Renal cortex interstitium (tissue), 11 donors: Measurements from ENCODE around the gene GPRIN1. TPM values are rescaled to one million over a fixed set of nuclear protein-coding genes. Genes with fewer than 3 reads are reported as not detected.
"Not testable (repeated sequence)": the region's sequence is repeated elsewhere in the genome, so short reads cannot be mapped to it uniquely, and the experiment has no call there.

Experiments used
- DNase-seq, 11 donors: peaks; one replicate each; pipeline ENCODE4 v3.0.0-alpha.2; 2013; ENCODE audit warnings: low read depth in 9 of 11, low spot score in 4 of 11; ENCODE audit errors: extremely low read depth in 1 of 11
- polyA plus RNA-seq, 3 donors: library from polyadenylated mRNA; unstranded; fragments of 120-200 nt; gene quantifications; one replicate each; pipeline ENCODE4 v1.2.1, GENCODE V29; 2013; ENCODE audit not compliant: insufficient read length in 3 of 3

Gene GPRIN1
- polyA plus RNA-seq, 3 donors, result 1.4 to 2.3 (median 2.2) TPM

DNA sequence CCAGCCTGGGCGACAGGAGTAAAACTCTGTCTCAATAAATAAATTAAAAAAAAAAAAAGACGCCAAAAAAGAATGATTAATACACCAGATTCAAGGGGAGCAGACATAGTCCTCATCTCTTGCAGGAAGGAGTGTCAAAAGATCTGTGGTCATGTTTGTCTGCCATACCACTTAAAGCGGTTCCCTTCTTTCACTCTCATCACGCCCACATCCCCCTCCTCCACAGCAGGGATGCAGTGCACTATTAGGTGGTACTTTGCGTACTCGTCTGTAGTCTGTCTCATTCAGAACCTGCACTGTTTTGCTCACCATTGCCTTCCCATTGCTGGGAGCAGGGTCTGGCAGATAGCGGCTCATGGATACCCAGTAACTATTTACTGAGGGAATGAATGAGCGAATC lies 49.6 kb downstream of the GPRIN1 start:
- no peak for DNase-seq

DNA sequence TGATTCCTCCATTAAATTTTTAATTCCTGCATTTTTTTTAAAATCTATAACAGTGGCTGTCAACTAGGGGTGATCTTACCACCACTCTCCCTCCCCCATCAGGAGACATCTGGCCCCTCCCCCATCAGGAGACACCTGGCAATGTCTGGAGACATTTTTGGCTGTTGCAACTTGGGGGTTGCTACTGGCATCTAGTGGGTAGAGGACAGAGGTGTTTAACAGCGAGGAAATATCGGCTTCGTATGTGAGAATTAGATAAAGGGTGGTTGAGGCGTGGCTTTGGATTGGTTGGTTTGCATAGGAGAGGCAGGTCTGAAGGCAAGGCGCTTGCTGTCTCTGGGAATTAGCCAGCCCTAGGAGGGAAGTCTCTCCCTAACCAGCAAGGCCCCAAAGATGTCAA lies 50.3 kb downstream of the GPRIN1 start:
- DNase-seq, result no peak

DNA sequence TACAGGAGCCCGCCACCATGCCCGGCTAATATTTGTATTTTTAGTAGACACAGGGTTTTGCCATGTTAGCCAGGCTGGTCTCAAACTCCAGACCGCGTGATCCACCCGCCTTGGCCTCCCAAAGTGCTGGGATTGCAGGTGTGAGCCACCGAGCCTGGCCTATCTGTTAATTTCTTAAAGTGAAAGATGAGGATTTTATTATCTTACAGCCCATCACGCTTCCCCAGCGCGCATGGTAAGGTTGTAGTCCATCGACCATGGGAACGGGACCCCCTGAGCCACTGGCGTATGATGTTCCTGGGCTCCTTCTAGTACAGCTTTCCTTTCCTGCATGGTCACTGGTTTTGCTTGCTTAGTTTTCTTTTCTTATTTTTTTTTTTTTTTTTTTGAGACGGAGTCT lies 52.1 kb downstream of the GPRIN1 start:
- no peak for DNase-seq

DNA sequence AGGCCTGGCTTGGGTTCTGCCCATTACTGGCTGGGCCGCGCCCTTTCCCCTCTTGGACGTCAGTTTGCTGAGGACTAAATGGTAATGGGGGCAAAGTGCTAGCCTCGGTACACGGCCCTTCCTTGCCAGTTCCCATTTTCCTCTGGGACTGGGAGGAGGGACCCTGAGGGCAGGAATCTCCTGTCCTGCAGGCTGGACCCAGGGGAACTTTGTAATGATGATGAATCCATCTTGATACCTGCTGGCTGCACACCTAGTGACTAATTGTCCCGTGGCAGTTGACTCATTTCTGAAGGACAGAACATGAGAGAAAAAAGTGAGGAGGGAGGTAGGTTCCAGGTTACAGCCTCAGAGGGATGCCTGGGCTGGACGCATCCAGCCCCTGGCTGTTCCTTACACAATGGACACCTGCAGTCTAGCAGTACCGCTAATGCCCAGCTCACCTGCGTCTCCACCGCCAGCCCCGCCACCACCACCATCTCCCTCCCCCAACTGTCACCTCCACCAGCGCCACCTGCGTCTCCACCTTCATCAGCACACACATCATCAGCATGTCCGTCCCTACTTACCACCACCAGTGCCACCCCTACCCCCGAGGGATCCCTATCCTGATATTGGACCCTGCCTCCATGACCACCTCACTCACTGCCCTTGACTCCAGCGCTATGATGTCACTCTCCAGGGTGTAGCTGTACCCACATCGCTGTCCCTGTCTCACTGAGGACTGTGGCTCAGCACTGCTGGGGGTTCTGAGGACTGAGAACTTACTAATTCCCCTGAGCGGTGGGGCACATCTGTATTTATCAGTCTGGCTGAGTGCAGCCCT lies 56.5 kb downstream of the GPRIN1 start:
- DNase-seq, result no peak

DNA sequence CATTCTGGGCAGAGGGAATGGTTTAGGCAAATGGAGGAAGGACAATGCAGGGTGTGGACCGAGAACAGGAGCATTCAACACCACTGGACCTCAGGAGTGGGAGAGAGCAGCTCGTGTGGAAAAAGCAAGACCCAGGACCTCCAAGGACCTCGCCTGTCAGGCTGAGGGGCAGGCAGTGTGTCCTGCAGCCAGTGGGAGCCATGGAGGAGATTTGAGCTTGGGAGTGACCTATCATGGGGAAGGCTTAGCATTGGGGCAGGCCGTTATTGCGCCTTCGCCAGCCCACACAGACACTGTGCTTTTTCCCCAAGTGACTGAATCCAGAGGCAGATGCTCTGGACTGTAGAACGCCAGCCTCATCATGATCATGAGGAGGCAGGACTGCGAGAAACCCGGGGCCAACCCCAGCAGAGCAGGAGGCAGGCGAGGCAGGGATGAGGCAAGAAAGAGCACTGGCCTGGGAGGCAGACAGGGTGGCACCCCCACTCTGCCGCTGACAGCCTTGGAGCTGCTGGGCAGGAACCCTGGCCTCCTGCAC lies 57.6 kb downstream of the GPRIN1 start:
- DNase-seq, result no peak

DNA sequence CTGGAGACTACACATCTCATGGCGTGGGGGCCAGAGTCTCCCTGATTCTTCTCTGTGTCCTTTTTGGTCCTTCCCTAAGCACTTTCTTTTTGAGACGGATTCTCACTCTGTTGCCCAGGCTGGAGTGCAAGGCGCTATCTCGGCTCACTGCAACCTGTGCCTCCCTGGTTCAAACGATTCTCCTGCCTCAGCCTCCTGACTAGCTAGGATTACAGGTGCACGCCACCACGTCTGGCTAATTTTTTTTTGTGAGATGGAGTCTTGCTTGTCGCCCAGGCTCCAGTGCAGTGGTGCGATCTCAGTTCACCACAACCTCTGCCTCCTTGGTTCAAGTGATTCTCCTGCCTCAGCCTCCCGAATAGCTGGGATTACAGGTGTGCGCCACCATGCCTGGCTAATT lies 59.0 kb downstream of the GPRIN1 start:
- not testable (repeated sequence) for DNase-seq

DNA sequence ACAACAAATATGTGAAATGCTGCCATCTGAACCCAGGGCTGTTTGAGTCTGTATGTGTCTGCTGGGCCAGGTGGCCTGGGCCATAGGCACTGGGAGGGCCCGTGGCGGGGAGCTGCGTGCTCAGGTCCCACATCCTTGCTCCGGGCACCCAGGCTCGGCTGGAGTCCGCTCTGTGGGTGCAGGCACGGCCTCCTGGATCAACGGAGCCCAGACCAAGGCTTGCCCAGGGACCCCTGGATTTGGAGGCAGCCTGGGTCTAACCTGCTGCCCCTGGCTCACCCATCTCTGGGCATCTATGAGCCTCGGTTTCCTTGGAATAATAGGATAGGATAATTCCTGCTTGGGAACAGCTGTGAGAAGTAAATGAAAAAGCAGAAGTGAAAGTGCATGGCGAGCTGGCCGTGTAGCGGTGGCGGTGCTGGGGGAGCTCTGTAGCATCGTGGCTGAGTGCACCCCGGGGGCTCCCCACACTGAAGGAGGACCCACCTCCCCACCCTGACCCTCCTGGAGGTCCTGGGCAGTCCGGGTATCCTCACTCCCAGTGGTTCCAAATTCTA lies 59.6 kb downstream of the GPRIN1 start:
- no peak for DNase-seq

DNA sequence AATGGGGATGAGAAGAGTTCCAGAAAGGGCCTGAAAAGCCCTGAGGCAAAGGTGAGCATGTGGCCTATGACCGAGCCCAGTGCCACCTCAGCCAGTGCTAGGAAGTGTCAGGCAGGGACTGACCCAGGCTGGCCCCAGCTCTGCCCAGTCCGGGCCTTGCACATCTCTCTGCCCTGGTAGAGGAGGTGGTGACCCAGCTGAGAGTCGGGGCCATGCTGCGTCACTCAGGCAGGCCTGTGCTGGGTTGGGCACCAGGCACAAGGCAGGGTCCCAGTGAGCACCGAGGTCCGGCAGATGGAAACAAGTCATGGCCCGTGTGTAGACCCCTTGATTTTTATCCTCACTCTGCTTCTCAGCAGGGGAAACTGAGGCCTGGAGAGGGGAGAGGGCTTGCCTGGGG lies 60.1 kb downstream of the GPRIN1 start:
- DNase-seq, result no peak

DNA sequence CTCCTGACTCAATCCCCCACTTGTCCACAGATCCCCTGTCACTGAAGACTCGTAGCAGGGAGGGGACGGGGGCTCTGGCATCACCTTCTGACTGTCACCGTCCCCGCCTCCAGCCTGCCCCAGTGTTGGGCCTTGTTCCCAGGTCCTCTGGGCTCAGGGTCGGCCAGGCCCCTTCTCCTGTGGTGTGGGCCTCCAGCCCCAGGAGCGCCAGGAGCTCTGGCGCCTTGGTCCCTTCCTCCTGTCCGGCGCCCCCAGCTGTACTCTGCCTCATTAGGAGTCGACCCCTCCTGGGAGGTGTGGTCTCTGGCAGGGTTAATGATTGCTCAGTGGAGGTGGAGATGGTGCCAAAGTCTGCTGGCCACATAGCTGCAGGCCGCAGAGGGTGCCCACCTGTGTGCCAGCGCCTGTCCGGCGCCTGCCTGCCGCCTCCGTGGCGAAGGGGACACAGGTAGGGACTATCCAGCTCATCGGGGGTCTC lies 61.0 kb downstream of the GPRIN1 start, which contains the start of gene CDHR2:
Gene CDHR2 (plus strand): TSS at position 376 of the 478 bp plus-strand sequence. CDS start 16,011 bp downstream, outside the sequence.
- DNase-seq, result no peak

DNA sequence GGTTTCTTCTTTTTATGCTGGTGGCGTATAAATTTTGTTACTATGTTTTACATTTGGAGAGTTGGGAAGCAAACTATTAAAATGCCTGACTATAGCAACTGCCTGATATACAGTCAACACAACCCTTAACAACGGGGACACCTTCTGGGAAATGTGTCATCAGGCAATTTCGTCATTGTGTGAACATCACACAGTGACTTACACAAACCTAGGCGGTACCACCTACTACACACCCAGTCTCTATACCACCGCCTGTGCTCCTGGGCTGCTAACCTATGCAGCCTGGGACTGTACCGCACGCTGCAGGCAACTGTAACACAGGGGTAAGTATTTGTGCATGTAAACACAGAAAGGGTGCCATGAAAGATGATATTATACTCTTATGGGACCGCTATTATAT lies 62.2 kb downstream of the GPRIN1 start:
- no peak for DNase-seq

Other genes with a start within 250 kb of the GPRIN1 start
- gene KIAA1191, start 248.4 kb downstream of the GPRIN1 start, polyA plus RNA-seq, result 100 to 1,000 TPM; 148 to 154 (median 152) TPM
- gene ARL10, start 244.7 kb downstream of the GPRIN1 start, polyA plus RNA-seq, result 10 to 100 TPM; 11.8 to 15.9 (median 12.2) TPM
- gene NOP16, start 221.6 kb downstream of the GPRIN1 start, polyA plus RNA-seq, result 10 to 100 TPM; 28.1 to 32.4 (median 28.5) TPM
- gene HIGD2A, start 221.4 kb downstream of the GPRIN1 start, polyA plus RNA-seq, result 100 to 1,000 TPM in 2 of 3 donors, 10 to 100 TPM in 1; 98.0 to 120 (median 112) TPM
- 10 to 100 TPM; 46.6 to 57.0 (median 54.7) TPM for gene CLTB, start 193.6 kb downstream of the GPRIN1 start, polyA plus RNA-seq
- gene FAF2, start 161.8 kb downstream of the GPRIN1 start, polyA plus RNA-seq, result 10 to 100 TPM; 47.2 to 50.4 (median 47.5) TPM
- gene RNF44, start 72.8 kb downstream of the GPRIN1 start, polyA plus RNA-seq, result 10 to 100 TPM; 42.6 to 81.9 (median 56.1) TPM
- gene CDHR2, start 60.8 kb downstream of the GPRIN1 start, polyA plus RNA-seq, result 10 to 100 TPM; 21.5 to 25.8 (median 24.4) TPM
- gene SNCB, start 20.4 kb upstream of the GPRIN1 start, polyA plus RNA-seq, result under 1 TPM in 1 of 3 donors, not detected in 2; 0.42 TPM
- under 1 TPM in 1 of 3 donors, not detected in 2; 0.09 TPM for gene EIF4E1B, start 20.5 kb upstream of the GPRIN1 start, polyA plus RNA-seq
- gene TSPAN17, start 37.3 kb upstream of the GPRIN1 start, polyA plus RNA-seq, result 10 to 100 TPM; 27.7 to 36.1 (median 32.8) TPM
- gene UNC5A, start 200.4 kb upstream of the GPRIN1 start, polyA plus RNA-seq, result under 1 TPM; 0.09 to 0.42 (median 0.19) TPM